ENCODE measurements around the gene TMEM72. TPM values are rescaled to one million over a fixed set of nuclear protein-coding genes. Genes with fewer than 3 reads are reported as not detected.

The TMEM72 gene
- total RNA-seq, 6 donors from 2014 or later, result 0.06 TPM; not detected in 5

- TF ChIP-seq POLR2AphosphoS5 (IDR thresholded peaks at IDR 0.05), result peak; percentile 99 to 100
- peak in 3 of 4 donors; percentile 26 to 99 (median 92) for TF ChIP-seq EP300 (IDR thresholded peaks at IDR 0.05)
- peak in 4 of 6 experiments; percentile 30 to 53 (median 36) for TF ChIP-seq CTCF (IDR thresholded peaks at IDR 0.05)
- TF ChIP-seq POLR2A (IDR thresholded peaks at IDR 0.05), result peak; percentile 88 to 99 (median 98)
- WGBS, 2 donors, result 3 to 8% methylated on average over 10 to 12 of the region's 12 CpGs
- H3K27ac ChIP-seq, result peak within 1 kb of the TSS; percentile 80 to 92 (median 88)
- peaks cover 70 to 89% (median 80%) of the 10 kb centered on the region in 4 donors for H3K4me1 ChIP-seq
- peaks cover 0 to 26% (median 7%) of the 10 kb centered on the region in 4 donors for H3K36me3 ChIP-seq
- H3K9me3 ChIP-seq, result no peaks in the 10 kb centered on the region
- peak within 1 kb of the TSS; percentile 51 to 75 (median 72) for H3K4me3 ChIP-seq
- H3K27me3 ChIP-seq, result no peaks in the 10 kb centered on the region
- peak; percentile 38 to 82 for ATAC-seq (ENCODE audit: low FRiP score in 2 of 2)
- DNase-seq, result peak; percentile 93 to 96
Measured at GRCh38 chr10:44978570-44979280, 67.6 kb downstream of the TMEM72 start, which contains the start of gene DEPP1. DEPP1 (minus strand) TSS chr10:44978809; CDS start chr10:44978030, 779 bp downstream.

DNA sequence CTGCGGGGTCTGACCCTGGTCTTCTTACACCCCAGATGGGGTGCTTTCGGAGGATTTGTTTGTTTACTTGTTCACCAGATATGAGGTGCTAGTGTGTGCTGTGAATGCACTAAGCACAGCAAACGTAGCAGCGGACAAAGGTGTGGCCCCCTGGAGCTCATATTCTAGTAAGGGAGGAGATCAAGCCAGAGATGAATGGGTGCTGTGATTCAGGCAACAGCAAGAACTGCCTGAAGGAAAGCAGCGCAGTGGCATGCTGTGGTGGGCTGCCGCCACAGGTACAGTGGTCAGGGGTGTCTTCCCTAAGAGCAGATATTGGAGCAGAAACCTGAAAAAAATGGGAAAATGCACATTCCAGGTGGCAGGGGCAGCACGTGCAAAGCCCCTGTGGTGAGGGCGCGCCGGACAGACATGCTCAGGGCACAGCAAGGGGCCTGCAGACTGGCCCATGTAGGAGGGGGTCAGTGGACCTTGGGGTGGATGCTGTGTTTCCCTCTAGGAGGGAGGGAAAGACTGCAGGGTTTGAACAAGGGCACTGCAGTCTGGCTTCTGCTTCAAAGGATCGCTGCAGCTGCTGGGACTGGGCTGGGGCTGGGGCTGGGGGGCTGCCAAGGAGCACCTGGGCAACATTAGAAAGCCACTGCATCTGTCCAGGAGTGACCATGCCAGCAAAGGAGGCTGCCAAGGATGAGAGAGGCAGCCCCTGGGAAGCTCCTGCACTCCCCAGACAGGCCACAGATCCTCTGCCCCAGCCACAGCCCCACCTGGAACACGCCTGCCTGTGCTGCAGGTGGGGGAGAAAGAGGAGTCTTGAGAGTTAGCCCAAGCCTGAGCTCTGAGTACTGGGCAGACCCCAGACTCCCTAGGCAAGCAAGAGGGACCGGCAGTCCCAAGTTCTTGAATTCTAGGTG, 68.4 kb downstream of the TMEM72 start:
- DNase-seq (peak in 1 of 2 donors; percentile 19), ATAC-seq (ENCODE audit: low FRiP score in 2 of 2) (no peak)
- Histone ChIP-seq H3K4me1 (peaks cover 70 to 89% (median 80%) of the 10 kb centered on the region in 4 donors), H3K27me3 (no peaks in the 10 kb centered on the region), H3K4me3 (peak overlapping the region in 2 of 4 donors; percentile 70 to 75), H3K36me3 (peaks cover 0 to 31% (median 9%) of the 10 kb centered on the region in 4 donors), H3K9me3 (no peaks in the 10 kb centered on the region), H3K27ac (peak overlapping the region; percentile 80 to 92 (median 88))
- 79 to 94% methylated on average over 7 to 13 of the region's 13 CpGs for WGBS, 2 donors
- TF ChIP-seq POLR2AphosphoS5 (IDR thresholded peaks at IDR 0.05) (no peak), POLR2A (IDR thresholded peaks at IDR 0.05) (no peak), CTCF (IDR thresholded peaks at IDR 0.05) (no peak), EP300 (IDR thresholded peaks at IDR 0.05) (no peak)

DNA sequence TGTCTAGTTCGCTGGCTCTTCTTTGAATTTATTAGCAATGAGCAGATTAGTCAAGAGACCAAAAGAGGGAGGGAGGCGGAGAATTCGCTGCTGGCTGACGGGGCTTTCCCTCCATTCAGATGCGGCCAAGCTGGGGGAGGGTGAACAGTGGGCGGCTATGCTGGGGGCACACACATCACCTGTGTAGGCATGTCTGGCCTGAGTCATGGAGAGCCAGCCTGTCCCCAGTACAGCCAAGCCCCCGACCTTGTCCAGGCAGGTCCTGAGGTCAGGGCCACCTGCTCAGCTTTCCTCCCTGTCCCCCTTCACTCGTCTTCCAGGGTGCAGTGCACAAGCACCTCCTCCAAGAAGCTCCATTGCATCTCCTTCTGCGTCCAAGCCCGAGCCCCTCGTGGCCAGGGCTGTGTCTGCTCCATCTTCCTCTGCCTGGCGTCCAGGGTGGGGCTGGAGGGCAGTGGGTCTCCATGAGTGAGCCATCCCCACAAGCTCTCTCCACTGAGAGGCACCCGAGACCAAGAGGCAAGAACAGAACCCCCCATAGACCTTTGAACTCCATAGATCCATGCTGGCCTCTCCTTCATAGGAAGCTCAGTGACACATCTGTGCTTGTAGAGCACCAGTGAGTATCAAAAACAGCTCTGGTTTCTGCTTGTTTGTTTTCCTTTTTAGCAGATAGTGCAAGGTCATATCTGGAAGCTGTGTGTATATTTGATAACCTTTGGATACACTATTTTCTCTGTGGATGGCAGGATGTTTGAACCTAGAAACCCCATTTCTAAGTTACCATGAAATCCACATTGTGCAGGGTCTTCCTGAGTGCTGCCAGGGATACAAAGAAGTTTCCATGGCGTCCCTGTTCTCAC, 69.4 kb downstream of the TMEM72 start:
- no peaks in the 10 kb centered on the region for H3K9me3 ChIP-seq
- DNase-seq (peak in 1 of 2 donors; percentile 18), ATAC-seq (ENCODE audit: low FRiP score in 2 of 2) (no peak)
- H3K27me3 ChIP-seq, result no peaks in the 10 kb centered on the region
- peaks cover 71 to 91% (median 77%) of the 10 kb centered on the region in 4 donors for H3K4me1 ChIP-seq
- peaks cover 0 to 41% (median 11%) of the 10 kb centered on the region in 4 donors for H3K36me3 ChIP-seq
- TF ChIP-seq POLR2A (IDR thresholded peaks at IDR 0.05), result no peak
- no peak for TF ChIP-seq CTCF (IDR thresholded peaks at IDR 0.05)
- no peak for TF ChIP-seq EP300 (IDR thresholded peaks at IDR 0.05)
- no peak for TF ChIP-seq POLR2AphosphoS5 (IDR thresholded peaks at IDR 0.05)
- H3K4me3 ChIP-seq, result no peak overlapping the region
- 78 to 79% methylated on average over 14 of the region's 14 CpGs for whole genome bisulfite sequencing, 2 donors
- peak overlapping the region; percentile 41 to 92 (median 88) for H3K27ac ChIP-seq

Measured in upper lobe of left lung (tissue), 6 donors.